ENCODE results near the gene PRKAR2B.
"Not testable (repeated sequence)": the region's sequence is repeated elsewhere in the genome, so short reads cannot be mapped to it uniquely, and the experiment has no call there.

PRKAR2B gene

GRCh38 chr7:107048783-107049418 is 4.4 kb downstream of the PRKAR2B start:
- DNase-seq (ENCODE audit: low read depth): no peak

- DNase-seq (ENCODE audit: low read depth): no peak
These were observed 5.0 kb downstream of the PRKAR2B start for GRCh38 chr7:107049480-107049879.

- DNase-seq (ENCODE audit: low read depth): no peak
These were observed 5.5 kb downstream of the PRKAR2B start for GRCh38 chr7:107049971-107050532.

- no peak for DNase-seq (ENCODE audit: low read depth)
These were observed 6.9 kb downstream of the PRKAR2B start for GRCh38 chr7:107051376-107051775.

- DNase-seq (ENCODE audit: low read depth): not testable (repeated sequence)
These were observed 10.5 kb downstream of the PRKAR2B start for GRCh38 chr7:107054965-107055364.

- DNase-seq (ENCODE audit: low read depth): not testable (repeated sequence)
These were observed 11.6 kb downstream of the PRKAR2B start for GRCh38 chr7:107056058-107056457.

GRCh38 chr7:107056728-107057473 is 12.4 kb downstream of the PRKAR2B start:
- DNase-seq (ENCODE audit: low read depth): no peak

GRCh38 chr7:107057474-107057833 is 12.9 kb downstream of the PRKAR2B start:
- no peak for DNase-seq (ENCODE audit: low read depth)

GRCh38 chr7:107059468-107059867 is 15.0 kb downstream of the PRKAR2B start:
- no peak for DNase-seq (ENCODE audit: low read depth)

- DNase-seq (ENCODE audit: low read depth): no peak
These were observed 19.0 kb downstream of the PRKAR2B start for GRCh38 chr7:107063245-107064120.

GRCh38 chr7:107064255-107064654 is 19.8 kb downstream of the PRKAR2B start:
- no peak for DNase-seq (ENCODE audit: low read depth)

GRCh38 chr7:107065929-107066247 is 21.4 kb downstream of the PRKAR2B start:
- no peak for DNase-seq (ENCODE audit: low read depth)

- no peak for DNase-seq (ENCODE audit: low read depth)
These were observed 23.7 kb downstream of the PRKAR2B start for GRCh38 chr7:107068156-107068555.

- DNase-seq (ENCODE audit: low read depth): no peak
These were observed 25.0 kb downstream of the PRKAR2B start for GRCh38 chr7:107069457-107069856.

- no peak for DNase-seq (ENCODE audit: low read depth)
These were observed 26.2 kb downstream of the PRKAR2B start for GRCh38 chr7:107070710-107071109.

- DNase-seq (ENCODE audit: low read depth): no peak
These were observed 26.6 kb downstream of the PRKAR2B start for GRCh38 chr7:107071129-107071528.

GRCh38 chr7:107072133-107072532 is 27.6 kb downstream of the PRKAR2B start:
- no peak for DNase-seq (ENCODE audit: low read depth)

GRCh38 chr7:107075863-107076574 is 31.5 kb downstream of the PRKAR2B start:
- no peak for DNase-seq (ENCODE audit: low read depth)

- no peak for DNase-seq (ENCODE audit: low read depth)
These were observed 32.5 kb downstream of the PRKAR2B start for GRCh38 chr7:107076781-107077698.

- no peak for DNase-seq (ENCODE audit: low read depth)
These were observed 33.4 kb downstream of the PRKAR2B start for GRCh38 chr7:107077699-107078516.

Measured in stimulated activated CD8-positive, alpha-beta memory T cell treated with anti-CD3 and anti-CD28 coated beads, Interleukin-15, amount 100 ng/mL, for 1 hour (primary cell).